Measurements from ENCODE around the gene ESAM.

Gene ESAM

DNA sequence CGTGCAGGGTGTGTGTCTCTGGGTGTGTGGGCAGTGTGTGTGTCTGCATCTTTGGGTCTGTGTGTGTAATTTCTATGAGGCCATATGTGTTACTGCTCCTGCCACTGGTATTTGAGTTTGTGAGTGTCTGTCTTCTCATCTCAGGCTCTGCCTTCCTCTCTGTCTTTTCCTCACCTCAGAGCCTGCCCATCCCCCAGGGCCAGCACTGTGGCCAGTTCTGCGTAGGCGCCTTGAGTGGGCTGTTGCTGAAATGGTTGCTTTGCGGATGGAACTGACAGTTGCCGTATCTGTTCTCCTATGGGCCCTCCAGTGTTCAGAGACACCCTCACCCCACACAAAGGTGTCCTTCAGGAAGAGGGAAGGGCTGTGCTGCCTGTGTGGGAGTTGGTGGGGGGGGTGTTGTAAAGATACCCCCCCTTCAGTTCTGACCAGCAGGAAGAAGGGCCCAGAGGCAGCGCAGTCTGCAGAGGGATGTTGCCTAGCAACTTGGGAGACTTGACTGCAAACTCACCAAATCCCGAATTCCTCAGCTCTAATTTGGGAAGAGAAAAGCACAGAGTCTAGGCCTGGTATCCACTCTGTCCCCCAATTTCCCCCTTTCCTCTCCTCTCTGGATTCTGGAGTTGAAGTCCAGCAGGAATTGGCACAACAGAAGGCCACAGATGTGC is 24.3 kb downstream of the ESAM start:
- in situ Hi-C loops (cut with HindIII; ENCODE audit: low sequenced_read_pairs): no loop called here

DNA sequence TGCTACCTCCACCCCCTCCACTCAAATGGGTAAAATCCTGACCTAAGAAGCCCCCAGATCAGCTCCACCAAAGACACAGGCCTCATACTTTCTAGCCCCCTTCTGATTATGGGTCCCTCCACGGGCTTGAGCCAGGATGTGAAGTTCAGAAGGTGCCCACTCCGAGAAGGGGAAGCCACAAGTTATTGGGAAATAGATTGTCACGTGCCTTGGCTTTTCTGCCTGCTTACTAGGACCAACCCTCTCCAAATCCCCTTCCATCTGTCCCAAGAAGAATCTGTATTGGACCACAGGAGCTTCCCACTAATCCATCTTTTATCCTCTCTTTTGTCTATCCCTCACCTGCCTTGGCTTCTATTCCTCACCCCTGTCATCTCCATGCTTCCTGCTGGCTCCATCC is 25.4 kb downstream of the ESAM start:
- in situ Hi-C loops (cut with HindIII; ENCODE audit: low sequenced_read_pairs): no loop called here

DNA sequence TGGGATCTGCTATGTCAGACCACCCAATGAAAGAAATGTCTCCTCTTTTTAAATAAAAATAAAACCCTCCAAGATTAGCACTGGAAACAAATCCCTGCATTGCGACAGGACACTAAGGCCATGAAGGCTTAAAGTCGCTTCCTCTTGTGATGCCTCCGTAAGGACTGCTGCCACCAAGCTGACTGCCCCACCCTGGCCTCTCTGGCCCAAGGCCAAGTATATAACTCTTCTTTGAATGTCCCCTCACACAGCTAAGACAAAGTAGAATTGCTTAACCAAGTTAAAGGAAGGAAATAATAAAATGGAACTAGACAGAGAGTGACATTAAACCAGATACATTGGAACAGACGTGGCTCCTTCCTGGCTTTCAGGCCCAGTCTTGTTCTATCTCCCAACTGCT is 29.9 kb downstream of the ESAM start:
- in situ Hi-C loops (cut with HindIII; ENCODE audit: low sequenced_read_pairs): no loop called here

DNA sequence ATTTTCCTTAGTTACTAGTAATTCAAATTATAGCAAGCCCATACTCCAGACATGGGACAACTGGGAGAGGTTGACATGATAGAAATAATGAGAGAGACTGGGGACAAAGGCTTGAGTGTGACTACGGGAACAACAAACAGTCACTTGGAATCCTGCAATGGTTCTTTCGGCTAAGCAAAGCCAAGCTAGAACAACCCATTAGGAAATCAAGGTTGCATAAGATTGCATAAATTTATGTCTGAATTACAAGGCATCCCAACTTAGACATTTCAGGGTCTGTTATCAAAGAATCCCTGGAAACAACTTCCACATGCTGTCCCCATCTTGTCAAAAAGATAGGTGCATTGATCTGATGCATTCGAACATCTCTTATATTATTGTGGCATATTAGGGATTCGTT is 32.5 kb downstream of the ESAM start:
- in situ Hi-C loops (cut with HindIII; ENCODE audit: low sequenced_read_pairs): no loop called here

DNA sequence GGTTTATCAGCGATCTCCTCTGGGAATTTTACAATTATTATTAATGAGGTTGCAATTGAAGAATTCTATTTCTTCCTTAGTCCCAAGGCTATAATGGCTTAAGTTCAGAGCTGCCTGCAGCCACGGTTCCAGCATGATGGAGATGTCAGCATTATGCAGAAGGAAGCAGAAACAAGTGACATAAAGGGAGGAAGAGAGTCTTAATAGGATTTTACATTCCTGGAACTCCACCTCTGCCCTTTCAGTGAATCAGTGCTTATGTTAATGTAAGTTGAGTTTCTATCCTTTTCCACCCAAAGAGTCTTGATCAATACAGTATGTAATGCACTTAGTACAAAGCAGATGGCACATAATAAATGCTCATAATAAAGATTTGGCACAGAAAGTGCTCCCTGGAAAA is 34.0 kb downstream of the ESAM start:
- in situ Hi-C loops (cut with HindIII; ENCODE audit: low sequenced_read_pairs): no loop called here

DNA sequence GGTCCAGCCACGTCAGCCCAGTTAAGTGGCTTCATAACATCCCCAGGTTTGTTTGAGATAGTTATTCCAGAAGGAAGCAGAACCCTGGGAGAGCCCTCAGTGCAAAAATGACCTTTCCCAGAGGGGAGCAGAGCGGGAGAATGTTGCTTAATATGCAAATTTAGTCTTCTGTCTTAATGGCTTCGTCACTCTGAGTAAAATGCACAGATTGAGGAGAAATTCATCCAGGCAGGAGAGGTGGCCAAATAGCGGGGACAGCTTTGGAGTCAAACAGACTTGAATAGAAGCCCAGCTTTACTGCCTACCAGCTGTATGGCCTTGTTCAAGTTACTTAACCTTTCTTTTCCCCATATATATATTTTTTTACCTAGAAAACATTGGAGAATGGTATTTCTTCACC is 34.6 kb downstream of the ESAM start:
- in situ Hi-C loops (cut with HindIII; ENCODE audit: low sequenced_read_pairs): no loop called here

DNA sequence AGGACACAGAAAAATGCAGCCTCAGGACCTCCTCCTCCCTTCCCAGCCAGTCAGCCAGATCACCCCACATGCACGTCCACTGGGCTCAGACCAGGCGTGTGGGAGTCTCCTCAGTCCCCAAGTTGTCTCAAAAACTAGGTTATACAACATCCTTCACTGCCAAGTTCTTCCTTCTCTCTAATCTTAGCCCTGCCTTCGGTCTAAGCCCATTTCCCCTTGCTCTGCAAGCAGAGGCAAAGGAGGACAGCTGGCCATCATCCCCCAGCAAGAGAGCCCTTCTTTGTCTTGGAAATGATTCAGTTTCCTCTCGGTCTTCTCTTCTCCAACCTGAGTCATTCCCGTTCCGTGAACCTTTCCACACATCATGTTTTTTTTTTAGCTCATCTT is 36.4 kb downstream of the ESAM start:
- in situ Hi-C loops (cut with HindIII; ENCODE audit: low sequenced_read_pairs): no loop called here

DNA sequence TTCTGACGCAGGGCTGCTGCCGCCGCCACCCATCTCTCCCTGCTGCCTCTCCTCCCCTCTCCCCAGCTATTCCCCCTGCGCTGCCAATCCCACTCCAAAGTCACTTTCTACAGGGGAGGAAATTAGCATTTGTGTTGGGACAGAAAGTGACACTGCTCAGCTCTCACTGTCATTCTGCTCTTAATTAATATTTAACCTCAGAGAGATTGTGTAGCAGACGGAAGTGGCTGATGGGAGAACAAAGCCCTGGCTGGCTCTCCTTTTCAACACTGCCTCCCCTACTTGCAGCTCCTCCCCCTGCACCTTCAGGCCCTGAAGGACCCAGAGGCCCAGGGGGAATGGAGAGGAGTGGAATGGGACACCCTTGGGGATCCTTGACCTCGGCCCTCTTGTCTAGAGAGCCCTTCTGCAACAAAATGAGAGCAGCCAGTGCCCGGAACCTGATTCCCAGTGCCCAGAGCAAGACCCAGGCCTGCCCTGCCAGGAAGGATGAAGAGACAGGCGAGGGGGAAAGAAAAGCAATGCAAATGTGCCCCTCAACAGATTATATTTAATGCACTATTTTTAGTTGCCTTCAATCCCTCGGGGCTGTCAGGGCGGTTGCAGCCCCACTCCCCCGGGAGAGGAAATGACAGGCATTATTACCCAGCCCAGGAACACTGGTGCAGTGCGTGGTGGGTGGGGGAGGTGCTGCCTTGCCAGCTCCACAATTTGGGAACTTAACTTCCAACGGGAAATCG is 36.9 kb downstream of the ESAM start:
- in situ Hi-C loops (cut with HindIII; ENCODE audit: low sequenced_read_pairs): no loop called here

DNA sequence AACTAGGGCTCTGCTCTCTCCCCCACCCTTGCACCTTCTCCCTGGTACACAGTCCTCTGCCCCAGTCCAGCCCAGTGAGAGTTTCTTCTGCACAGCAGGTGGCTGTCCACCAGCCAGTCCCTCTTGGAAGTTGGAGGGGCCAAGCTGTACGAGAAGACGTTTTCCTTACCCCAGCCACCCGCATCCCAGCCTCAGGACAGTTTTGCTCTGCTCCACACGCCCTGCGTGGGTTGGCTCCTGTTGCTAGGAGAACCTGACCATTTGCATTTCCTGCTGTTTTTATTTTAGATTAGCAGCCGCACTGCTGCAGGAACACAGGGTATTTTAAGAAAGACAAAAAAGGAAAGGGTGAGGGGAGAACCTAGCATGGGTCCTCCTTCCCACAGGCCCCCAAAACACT is 39.9 kb downstream of the ESAM start:
- in situ Hi-C loops (cut with HindIII; ENCODE audit: low sequenced_read_pairs): no loop called here

DNA sequence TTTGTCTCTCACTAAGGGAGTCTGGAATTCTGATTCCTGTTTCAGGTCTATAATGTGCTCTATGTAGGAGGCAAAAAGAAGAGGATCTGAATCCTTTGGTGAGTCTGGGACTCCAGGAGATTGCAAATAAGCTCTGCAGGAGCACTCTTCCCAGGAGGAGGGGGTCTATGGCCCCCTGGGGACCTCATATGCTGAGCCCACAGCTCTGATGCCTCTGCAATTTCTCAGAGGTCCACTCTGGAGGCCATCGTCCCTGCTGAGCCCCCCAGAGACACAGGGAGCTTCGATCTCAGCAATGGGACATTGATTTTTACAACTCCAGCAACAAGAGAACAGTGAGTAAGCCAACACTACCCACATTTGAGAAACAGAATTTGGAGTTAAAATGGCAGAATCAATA is 42.6 kb downstream of the ESAM start:
- in situ Hi-C loops (cut with HindIII; ENCODE audit: low sequenced_read_pairs): no loop called here

DNA sequence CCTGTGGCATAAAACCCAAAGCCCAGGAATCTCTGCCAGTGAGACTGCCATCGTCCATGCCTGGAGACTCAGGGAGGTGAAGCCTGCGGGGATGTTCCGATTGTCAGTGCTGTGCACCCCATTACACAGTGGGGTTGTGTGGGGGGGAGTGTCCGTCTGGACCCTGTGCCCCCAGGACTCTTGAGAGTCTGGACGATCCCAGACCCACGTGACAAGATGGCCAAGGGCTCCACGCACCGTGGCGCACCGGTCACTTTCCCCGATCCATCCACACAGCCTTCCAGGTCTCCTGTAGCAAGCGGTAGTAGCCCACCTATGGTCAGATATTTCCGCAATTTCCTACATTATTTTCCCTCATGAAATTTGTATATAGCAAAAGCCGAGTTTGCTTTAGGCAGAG is 43.3 kb downstream of the ESAM start:
- in situ Hi-C loops (cut with HindIII; ENCODE audit: low sequenced_read_pairs): no loop called here

DNA sequence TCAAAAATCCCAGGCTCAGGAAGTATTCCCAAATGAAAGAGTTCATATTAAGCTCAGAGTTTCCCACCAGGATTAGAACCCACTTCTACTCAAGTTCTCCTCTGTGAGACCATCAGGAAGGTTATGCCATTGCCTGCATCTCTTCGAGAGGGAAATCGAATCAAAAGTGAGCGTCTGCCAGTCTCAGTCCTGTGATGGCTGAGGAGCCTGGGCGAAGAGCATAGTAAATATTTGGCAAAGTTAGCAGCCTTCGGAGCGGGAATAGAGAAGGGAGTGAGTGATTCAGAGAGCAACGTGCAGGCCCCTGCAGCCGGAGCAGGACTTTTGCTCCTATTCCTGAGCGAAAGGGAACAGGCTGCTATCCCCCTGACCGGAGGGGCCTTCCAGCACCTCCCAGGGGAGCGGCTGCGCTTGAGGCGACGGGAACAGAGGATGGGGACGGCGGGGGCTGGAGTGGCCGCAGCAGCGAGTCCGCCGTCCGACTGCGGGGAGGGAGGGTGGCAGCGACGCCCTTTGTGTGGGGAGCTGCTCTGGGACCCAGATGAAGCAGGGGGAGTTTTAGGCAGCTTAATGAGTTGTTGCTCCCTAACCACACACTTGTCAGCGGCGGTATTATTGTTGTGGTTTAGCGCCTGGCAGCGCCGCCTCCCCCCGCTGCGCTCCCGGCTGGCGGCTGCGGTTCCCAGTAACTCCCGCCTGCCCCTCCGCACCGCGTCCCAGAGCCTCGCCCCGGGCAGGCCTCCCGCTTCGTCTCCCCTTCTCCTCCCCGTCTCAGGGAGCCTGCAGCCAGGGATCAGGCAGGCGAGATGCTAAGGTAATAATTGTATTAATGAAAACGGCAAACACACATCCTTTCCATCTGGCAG is 44.1 kb downstream of the ESAM start:
- in situ Hi-C loops (cut with HindIII; ENCODE audit: low sequenced_read_pairs): no loop called here

DNA sequence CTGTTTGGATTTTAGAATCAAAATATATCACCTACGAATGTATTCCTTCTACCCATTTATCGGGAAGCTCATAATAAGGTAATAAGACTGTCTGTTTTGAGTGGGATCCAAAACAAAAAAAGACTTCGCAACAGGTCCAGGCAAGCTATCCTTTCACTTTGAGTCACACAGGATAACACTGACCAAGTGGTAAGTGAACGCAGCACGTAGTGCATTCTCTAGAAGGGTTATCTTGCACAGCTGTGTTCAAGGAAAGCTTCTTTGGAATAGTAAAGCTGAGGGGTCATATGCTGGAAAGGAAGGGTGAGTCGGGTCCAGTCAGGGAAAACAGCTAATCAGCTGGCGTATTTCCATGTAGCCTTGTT is 44.7 kb downstream of the ESAM start:
- in situ Hi-C loops (cut with HindIII; ENCODE audit: low sequenced_read_pairs): no loop called here

DNA sequence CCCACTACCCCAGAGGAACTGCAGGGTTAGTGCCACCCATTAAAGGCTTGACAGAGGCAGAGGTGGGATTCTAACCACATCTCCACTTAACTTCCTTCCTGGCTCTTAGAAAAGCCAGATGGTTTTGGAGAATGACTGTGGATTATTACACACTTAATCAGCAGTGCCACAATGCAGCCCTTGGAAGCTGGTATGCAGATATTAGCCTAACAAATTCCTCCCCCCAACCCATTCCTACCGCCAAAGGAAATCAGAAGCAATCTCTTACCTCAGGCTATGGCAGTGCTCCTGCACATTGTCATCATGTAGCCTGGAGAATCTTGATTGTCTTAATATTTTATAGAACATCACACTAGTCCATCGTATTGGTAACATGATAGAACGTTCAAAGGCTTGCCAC is 45.5 kb downstream of the ESAM start:
- in situ Hi-C loops (cut with HindIII; ENCODE audit: low sequenced_read_pairs): no loop called here

DNA sequence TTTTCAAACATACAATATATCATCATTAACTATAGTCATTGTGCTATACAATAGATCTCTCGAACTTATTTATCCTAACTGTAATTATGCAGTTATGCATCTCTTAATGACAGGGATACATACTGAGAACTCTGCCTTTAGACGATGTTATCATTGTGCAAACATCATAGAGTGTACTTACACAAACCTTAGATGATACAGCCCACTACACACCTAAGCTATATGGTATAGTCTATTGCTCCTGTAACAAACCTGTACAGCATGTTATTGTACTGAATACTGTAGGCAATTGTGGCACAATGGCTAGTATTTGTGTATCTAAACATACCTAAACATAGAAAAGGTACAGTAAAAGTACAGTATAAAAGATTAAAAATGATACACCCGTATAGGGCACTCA is 49.7 kb downstream of the ESAM start:
- in situ Hi-C loops (cut with HindIII; ENCODE audit: low sequenced_read_pairs): no loop called here

DNA sequence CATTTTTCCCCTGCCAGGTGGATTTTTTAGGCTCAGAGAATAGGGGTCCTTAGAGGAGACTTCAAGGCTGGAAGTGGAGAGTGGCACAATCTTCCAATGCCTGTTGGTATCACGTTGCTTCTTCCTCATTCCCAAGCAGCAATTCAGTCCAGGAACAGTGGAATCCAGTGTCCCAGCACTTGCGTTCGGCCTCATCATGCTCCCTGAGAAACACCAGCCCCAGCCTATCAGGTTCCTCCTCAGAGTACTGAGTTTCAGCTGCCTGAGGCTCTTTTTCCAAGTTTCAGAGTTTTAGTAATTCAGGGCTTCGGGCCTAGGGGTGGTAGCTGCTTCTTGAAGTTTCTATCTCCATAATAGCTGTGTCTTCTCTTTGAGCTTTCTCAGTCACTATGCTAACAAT is 54.3 kb downstream of the ESAM start:
- in situ Hi-C loops (cut with HindIII; ENCODE audit: low sequenced_read_pairs): loop anchor here (5.0 kb wide), 1 partner anchor 46 kb away; no protein-coding TSS in a partner anchor

Measured in DLD1 (cell line).